ENCODE data around the gene STAT2.
"Not testable (repeated sequence)": the region's sequence is repeated elsewhere in the genome, so short reads cannot be mapped to it uniquely, and the experiment has no call there.

Gene STAT2

DNA sequence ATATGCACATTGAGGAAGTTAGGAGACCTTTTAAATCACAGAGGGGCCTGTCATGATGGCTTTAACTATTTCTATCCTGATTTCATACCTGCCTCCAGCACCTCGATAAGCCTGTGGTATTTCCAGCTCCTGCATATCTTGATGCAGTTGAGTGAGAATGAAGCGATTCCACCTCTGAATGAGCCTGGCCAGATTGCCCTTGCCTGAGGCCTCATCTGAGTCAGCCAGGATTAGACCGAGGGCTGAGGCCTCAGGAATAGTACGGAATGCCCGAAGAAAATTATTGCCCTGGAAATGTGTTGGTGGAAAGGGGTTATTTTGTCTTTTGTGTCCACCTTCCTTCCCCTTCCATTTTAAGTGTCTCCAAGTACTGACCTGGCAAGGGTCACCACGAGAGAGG, 35.7 kb downstream of the STAT2 start:
- DNase-seq: no peak

DNA sequence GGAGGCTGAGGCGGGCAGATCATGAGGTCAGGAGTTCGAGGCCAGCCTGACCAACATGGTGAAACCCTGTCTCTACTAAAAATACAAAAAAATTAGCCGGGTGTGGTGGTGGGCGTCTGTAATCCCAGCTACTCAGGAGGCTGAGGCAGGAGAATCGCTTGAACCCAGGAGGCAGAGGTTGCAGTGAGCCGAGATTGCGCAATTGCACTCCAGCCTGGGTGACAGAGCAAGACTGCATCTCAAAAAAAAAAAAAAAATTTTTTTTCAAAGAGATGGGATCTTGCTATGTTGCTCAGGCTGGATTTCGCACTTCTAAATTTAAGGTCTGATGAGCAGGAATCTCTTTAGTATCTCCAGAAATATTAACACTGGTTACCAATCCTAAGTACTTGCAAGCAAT, 38.3 kb downstream of the STAT2 start:
- not testable (repeated sequence) for DNase-seq

DNA sequence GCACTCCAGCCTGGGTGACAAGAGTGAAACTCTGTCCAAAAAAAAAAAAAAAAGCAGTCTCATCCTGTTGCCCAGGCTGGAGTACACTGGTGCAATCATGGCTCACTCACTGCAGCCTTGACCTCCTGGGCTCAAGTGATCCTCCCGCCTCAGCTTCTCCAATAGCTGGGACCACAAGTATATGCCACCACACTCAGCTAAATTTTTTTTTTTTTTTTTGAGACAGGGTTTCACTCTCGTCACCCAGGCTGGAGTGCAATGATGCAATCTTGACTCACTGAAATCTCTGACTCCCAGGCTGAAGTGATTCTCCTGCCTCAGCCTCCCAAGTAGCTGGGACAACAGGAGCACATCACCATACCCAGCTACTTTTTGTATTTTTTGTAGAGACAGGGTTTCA, 38.9 kb downstream of the STAT2 start:
- DNase-seq: no peak

DNA sequence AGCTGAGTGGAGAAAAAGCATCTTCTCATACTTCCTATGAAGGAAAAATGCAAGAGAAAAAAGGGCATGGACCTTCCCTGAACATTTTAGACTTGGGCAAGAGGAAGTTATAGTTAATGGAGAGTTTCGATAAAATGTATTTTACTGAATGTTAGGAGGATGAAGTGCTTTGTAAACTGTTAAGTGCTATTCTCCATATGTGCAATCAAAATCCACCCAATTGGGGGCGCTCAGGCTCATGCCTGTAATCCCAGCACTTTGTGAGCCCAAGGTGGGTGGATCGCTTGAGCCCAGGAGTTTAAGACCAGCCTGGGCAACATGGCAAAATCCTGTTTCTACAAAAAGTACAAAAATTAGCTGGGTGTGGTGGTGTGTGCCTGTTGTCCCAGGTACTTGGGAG, 42.2 kb downstream of the STAT2 start:
- DNase-seq: no peak

DNA sequence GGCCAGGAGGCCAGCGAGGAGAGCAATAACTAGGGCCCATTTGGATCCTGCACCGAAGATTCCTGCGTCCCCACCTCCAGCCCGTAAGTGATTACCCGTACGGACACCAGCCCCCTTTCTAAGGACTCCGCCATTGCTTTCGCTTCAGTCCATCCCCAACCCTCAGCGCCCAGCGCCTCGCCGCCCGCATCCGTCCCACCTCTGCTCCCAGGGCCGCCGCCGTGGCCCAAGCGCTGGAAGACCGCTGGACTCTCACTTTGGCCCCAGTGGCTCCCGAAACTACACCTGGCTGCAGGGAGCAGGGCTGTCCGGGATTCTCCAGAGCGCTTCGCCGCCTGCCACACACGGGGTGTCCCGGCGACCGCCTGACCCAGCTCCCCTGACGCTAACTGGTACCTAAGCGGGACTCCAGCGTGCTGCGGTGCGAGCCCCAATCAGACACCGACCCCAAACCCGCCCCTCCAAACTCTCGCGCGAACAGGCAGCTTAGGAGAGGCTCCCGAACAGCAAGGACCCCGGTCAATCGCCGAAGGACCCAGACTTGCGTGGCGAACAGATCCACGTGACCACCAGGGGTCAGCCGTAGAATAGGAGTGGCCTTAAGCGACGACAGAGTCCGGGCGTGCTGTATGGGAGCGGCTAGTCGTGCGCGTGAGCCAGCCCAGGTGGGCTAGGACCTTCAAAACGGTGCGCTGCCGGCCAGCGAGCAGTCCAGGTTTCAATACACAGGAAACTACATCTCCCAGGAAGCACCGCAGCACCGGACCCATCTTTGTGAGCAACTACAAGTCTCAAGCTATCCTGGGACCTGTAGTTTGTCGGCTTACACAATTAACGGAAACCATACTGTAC, 44.1 kb downstream of the STAT2 start, which contains the start of gene CNPY2:
TSS of gene CNPY2 (minus strand) at position 367 of the 852 bp plus-strand sequence. CDS start 771 bp downstream, outside the sequence.
- peak; percentile 96 for DNase-seq

DNA sequence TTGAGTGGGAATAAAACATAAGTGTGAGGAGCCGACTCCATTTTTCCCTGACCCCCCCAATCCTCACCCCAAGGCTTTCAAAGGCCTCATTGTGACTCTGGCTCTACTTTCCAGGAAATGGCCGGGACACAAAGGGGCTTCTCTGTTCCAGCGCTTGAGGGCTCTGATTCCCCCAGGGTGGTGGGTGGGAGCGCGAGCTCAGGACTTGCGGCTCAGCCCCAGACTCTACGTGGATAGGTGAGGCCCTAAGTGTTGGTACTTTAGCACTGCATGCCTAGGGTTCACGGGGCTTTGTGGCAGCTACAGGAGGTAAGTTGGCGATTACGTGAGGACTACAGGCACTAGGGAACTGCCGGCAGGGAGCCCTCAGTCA, 44.7 kb downstream of the STAT2 start:
- DNase-seq: no peak

DNA sequence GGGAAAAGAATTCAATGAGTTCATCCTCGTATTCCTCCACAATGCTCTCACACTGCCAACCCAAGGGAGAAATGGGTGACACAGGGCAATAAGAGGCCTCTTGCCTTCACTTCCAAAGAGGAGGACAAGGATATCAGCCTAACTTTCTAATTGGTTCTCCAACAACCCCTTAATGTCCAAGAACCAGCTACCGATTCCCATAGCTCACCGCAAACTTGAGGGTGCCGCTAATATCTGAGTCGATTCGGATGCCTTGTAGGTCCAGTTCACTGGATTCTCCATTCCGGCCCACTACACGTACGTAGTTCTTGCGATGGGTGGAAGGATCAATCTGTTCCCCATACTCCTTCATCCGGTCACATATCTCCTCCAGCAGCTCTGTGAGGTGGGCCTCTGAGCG, 48.9 kb downstream of the STAT2 start:
- DNase-seq: no peak

DNA sequence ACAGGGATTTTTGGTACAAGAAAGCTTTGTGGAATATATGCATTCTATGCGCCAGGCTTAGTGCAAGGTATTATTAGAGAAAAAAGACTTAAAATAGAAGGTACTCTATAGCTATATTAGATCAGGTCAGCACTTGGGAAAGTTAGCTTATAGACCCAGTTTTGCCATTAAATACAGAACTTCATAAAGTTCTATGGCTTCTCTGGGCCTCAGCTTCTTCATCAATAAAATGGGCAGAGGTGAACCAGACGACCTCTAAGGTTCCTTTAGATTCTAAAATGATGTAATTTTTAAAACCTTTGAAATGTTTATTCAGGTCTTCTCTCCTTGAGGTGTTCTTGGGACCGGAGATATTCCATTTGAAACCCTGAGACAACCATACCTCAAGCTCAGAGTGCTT, 51.2 kb downstream of the STAT2 start:
- DNase-seq: no peak

DNA sequence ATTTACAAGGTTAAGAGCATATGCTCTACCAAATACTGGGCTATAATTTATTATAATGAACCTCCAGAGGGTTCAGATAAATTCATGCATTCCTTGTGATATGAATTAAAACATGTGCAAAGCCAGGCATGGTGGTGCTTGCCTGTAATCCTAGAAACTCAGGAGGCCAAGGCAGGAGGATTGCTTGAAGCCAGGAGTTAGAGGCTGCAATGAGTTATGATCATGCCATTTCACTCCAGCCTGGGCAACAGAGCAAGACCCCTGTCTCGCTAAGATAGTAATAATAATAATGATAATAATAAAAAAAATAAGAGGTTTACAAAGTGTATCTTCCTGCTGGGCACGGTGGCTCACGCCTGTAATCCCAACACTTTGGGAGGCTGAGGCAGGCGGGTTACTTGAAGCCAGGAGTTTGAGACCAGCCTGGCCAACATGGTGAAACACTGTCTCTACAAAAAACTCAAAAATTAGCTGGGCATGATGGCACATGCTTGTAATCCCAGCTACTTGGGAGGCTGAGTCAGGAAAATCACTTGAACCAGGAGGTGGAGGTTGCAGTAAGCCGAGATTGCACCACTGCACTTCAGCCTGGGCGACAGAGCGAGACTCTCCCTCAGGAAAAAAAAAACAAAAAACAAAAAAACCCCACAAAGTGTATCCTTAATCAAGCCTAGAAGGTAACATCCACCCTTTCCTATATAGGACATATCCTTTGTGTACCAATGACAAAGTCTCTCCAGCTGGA, 52.5 kb downstream of the STAT2 start:
- no peak for DNase-seq

DNA sequence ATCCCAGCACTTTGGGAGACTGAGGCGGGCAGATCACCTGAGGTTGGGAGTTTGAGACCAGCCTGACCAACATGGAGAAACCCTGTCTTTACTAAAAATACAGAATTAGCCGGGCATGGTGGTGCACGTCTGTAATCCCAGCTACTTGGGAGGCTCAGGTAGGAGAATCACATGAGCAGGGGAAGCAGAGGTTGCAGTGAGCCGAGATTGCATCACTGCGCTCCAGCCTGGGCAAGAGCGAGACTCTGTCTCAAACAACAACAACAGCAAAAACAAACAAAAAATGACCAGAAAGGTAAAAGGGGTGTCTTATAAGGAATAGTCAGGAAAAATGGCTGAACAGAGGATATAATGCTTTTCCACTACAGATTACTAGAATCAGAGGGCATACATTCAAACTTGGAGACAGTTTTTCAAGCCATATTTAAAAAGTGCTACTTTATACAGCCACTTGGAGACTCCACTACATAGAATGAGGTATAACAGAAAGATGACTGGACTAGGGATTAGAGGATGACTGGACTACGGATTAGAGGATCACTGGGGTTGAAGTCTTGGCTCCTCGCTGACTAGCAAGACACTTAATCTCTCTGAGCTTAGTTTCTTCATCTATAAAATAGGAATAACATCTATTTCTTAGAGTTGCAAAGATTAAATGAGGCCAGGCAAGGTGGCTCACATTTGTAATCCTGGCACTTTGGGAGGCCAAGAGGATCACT, 54.9 kb downstream of the STAT2 start:
- no peak for DNase-seq

DNA sequence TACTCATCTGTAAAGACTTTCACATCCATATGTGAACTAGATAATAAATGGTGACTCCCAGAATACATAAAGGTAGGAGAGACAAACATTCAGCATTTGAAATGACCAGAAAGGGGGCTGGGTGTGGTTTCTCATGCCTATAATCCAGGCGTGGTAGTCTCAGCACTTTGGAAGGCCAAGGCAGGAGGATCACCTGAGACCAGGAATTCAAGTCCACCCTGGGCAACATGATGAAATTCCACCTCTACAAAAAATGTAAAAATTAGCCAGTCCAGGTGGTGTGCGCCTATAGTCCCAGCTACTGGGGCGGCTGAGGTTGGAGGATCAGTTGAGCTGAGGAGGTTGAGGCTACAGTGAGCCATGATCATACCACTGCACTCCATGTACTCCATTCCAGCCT, 55.6 kb downstream of the STAT2 start:
- no peak for DNase-seq

DNA sequence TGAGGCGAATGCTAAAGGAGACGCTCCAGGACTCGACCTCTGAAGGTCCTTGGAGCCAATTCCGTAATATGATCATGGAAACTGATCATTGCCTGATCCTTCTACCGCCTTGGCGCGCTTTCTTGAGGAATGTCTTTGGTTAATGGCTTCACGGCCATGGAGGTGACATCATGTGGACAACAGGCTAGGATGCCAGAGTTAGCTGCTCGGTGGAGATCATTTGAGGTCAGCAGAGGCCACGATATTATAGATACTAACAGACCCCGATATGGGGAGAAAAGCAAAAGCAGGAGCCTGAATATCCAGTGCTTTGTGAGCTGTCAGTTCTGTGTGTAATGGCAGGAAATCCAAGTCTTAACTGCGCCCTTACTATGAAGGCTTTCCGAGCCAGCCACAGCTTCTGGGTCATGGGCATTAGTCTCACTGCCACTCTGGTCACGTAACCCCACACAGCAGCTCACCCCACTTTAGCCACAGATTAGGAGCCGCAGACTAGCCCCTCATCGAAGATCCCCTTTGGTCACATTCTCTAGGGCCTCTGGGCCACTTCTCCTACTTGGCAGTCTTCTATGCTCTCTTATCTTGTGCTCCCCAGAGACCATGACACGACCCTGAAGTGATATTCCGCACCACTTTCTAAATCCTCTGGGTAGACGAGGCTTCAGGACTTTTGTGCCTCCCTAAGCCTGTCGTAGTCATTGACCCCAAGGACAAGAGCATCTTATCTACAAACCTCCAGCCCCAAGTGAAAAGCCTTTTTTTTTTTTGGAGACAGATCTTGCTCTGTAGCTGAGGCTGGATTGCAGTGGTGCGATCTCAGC, 59.1 kb downstream of the STAT2 start:
- no peak for DNase-seq

DNA sequence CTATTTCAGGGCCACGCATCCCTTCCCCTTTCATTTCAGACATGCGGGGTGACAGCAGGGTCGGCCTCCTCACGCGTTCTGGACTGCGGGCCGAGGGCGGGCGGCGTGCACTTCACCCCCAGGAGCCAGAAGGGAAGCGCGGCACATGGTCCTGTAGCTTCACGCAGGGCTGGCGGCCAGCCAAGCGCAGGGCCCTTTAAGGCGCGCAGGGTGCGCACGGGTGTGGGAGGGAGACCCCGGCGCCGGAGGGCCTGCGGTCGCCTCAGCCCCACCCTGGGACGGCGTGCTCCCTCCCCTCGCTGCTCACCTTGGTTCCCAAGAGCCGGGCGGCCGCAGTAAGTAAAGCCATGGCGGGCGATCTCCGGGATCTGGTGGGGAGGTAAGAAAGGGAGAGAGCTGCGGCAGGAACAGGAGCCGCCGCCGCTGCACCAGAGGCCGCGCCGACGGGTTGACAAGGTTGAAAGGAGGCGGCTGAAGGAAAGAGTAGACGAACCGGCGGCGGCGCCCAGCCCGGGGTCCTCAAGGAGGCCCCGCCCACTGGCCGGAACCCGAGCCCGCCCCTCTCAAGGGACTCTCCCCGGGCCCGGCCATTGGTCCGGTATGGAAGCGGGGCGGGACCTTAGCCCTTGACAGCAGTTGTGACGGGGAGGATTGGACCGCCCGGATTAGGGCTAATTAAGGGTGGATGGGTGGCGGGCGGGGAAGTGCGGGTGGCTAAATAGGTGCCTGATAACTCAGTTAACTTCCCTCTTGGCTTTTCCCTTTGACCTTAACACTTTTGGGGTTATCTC, 59.9 kb downstream of the STAT2 start, which contains the start of gene CS:
TSS of gene CS (minus strand) at position 478 of the 791 bp plus-strand sequence. CDS start at position 349, 129 bp downstream.
- peak; percentile 99 for DNase-seq

DNA sequence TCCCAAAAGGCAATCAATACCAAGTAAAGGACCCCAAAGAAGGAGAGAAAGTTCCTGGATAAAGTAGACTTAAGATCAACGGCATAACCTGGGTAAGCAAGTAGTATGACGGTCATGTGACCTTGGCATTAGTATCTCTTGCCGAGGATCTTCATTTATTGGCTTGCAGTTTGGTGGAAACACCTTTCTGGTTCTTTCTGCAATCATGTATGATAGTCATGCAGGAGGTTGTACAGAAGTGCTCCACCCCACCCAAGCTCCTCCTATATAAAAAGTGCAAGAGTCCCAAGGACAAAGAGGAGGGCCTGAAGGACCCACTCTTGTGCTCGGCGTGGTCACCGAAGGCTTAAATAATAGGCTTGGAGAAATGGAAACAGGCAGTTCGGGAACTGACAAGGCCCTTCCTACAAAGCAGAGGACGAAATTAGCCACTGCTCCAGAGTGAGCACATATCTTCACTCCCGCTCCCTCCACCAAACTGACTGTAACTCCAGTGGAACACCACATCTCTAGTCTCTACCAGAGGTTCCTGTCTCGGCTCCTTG, 60.5 kb downstream of the STAT2 start:
- peak; percentile 60 for DNase-seq

DNA sequence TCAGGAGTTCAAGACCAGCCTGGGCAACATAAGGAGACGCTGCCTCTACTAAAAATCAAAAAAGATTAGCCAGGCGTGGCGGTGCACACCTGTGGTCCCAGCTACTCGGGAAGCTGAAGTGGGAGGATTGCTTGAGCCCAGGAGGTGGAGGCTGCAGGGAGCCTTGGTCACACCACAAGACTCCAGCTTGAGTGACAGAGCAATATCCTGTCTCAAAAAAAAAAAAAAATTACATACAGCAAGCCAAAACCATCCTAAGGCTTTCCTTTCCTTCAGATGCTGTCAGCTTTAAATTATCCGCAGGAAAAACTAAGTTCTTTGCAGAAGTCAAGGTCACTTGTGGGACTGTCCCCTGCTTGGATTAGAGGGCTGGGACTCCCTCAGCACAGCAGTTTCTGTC, 61.1 kb downstream of the STAT2 start:
- no peak for DNase-seq

DNA sequence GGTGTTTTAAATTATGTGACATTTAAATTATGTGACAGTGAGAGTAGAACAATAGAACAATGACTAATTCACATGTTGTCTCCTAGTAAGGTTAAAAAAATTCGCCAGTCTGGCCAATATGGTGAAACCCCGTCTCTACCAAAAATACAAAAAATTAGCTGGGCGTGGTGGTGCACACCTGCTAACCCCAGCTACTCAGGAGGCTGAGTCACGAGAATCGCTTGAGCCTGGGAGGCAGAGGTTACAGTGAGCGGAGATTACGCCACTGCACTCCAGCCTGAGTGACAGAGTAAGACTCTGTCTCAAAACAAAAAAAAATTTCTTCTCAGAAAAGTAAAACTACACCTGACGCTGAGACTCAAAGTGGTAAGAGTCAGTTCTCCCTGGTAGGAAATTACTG, 62.5 kb downstream of the STAT2 start:
- no peak for DNase-seq

DNA sequence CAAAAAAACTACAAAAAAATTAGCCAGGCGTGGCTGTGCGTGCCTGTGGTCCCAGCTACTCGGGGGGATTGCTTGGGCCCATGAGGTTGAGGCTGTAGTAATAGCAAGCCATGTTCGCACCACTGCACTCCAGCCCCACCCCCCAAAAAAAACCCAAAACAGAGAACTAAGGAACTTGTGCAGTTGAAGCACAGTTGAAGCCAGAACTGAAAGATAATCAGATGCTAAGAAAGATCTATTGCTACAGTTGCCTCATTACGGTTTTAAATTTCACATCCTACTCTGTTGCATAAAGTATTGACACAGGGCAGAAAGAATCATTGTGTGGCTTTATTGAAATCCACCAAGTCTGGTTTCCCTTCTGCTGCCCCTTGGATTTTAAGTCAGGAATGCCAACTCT, 63.6 kb downstream of the STAT2 start:
- DNase-seq: no peak

DNA sequence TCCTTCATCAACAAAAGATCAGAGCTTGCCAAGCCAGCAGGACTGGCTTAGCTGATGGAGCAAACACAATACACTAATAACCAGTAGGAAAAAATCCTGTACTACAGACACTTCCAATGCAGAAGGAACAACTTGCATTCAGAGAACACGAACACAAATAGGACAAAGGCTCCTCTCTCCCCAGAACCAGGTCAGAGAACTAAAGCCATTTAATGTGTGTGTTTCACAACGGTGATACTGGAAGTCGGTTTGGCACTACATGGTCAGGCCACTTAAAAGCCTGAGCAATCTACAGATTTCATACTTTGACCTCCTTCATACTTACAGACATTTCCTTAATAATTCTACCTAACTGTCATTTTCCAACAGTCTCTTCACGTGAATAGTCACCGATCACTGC, 66.1 kb downstream of the STAT2 start:
- DNase-seq: no peak

All from CD4-positive, alpha-beta T cell treated with Interleukin-21 for 1 hour (primary cell).